K562 (cell line): ENCODE results near the gene GMEB1. TPM values are rescaled to one million over a fixed set of nuclear protein-coding genes. Genes with fewer than 3 reads are reported as not detected.

Experiments used
- ATAC-seq: fragments of 200-7000 bp; cut with Tn5 transposase; 3 replicates; pipeline ENCODE4 v1.9.1; 2020; ENCODE audit warnings: moderate library complexity
- BruUV-seq: library from RNA; stranded (reverse); fragments of 400-500 nt; replicated peaks from 2 replicates; lab custom pipeline; 2021; lab: Mats Ljungman, UMichigan
- CTCF ChIA-PET: fragments of 300-600 bp; formaldehyde crosslinking; extraction: SDS; loops from one replicate; lab custom pipeline; 2021; ENCODE audit warnings: low intra/inter-chr PET ratio; lab: Yijun Ruan, JAX
- POLR2A ChIA-PET: fragments of 300-600, 350-650 bp; sonication (Branson Sonifier 250); formaldehyde crosslinking; extraction: SDS; loops from one replicate; lab custom pipeline; 2021; ENCODE audit warnings: antibody characterized with exemption, inconsistent platforms; lab: Yijun Ruan, JAX
- DNase-seq, 4 experiments: peaks; one replicate each; pipeline versions ENCODE4 v3.0.0 to v3.0.0-alpha.2; 2011 to 2018; ENCODE audit warnings: low spot score in 3 of 4, mixed read lengths in 3 of 4; ENCODE audit errors: extremely low read depth in 1 of 4
- FAIRE-seq: peaks from 2 replicates; lab custom pipeline; 2011; peaks lifted over from hg19 to GRCh38; lab: Jason Lieb, UNC
- H2AFZ ChIP-seq: 2 replicates; pipeline ENCODE4 v1.6.0; 2011; ENCODE audit warnings: low read depth, low read length, control low read depth, inconsistent platforms
- H3K27ac ChIP-seq: fragments of 200-600 bp; 3 replicates; pipeline ENCODE4 v1.8.0; 2011; ENCODE audit warnings: low read depth, mild to moderate bottlenecking, control low read depth, inconsistent platforms, low read length, moderate library complexity, mixed read lengths; ENCODE audit errors: extremely low read depth
- H3K27me3 ChIP-seq, 2 experiments: fragments of 300-600 bp in 1 of 2; 2 replicates in 1 of 2; 3 replicates in 1 of 2; pipeline versions ENCODE4 v1.6.0 to v1.8.0; 2011; ENCODE audit warnings: inconsistent platforms in 2 of 2, low read length in 2 of 2, mild to moderate bottlenecking in 1 of 2, mixed read lengths in 1 of 2, moderate library complexity in 1 of 2; ENCODE audit not compliant: control insufficient read depth in 2 of 2, insufficient read depth in 2 of 2
- H3K36me3 ChIP-seq: fragments of 300-600 bp; 3 replicates; pipeline ENCODE4 v1.8.0; 2011; ENCODE audit warnings: mild to moderate bottlenecking, low read length, inconsistent platforms; ENCODE audit not compliant: control insufficient read depth, insufficient read depth
- H3K4me1 ChIP-seq, 2 experiments: fragments of 200-600 bp in 1 of 2; replicated peaks in 1 of 2; 2 replicates in 1 of 2; 3 replicates in 1 of 2; pipeline versions ENCODE4 v1.5.1 to v1.8.0; 2011; ENCODE audit warnings: inconsistent platforms in 2 of 2, low read length in 2 of 2, mild to moderate bottlenecking in 1 of 2, mixed read lengths in 1 of 2, moderate library complexity in 1 of 2; ENCODE audit not compliant: control insufficient read depth in 2 of 2, insufficient read depth in 2 of 2
- H3K4me2 ChIP-seq: 2 replicates; pipeline ENCODE4 v1.6.1; 2011; ENCODE audit warnings: low read length, control low read depth, inconsistent platforms, mixed read lengths; ENCODE audit not compliant: insufficient read depth
- H3K4me3 ChIP-seq: fragments of 200-600 bp; sonication (generic), shearing (Covaris generic); 2 replicates; pipeline ENCODE4 v1.5.1; 2016; ENCODE audit warnings: control low read depth, inconsistent platforms
- H3K79me2 ChIP-seq: fragments of 200-600 bp; 3 replicates; pipeline ENCODE4 v1.8.0; 2011; ENCODE audit warnings: low read length, inconsistent platforms; ENCODE audit not compliant: control insufficient read depth, insufficient read depth
- H3K9ac ChIP-seq, 2 experiments: 2 replicates each; pipeline versions ENCODE4 v1.6.0 to v1.6.1; 2011; ENCODE audit warnings: low read depth in 2 of 2, low read length in 2 of 2, control low read depth in 1 of 2, inconsistent platforms in 1 of 2, mild to moderate bottlenecking in 1 of 2, mixed read lengths in 1 of 2; ENCODE audit not compliant: insufficient read depth in 1 of 2
- H3K9me1 ChIP-seq: one replicate; pipeline ENCODE4 v1.6.0; 2011; ENCODE audit warnings: inconsistent platforms, mild to moderate bottlenecking, low read length, moderate library complexity; ENCODE audit not compliant: control insufficient read depth, insufficient read depth
- H3K9me3 ChIP-seq: replicated peaks from 2 replicates; pipeline ENCODE4 v1.5.1; 2011; ENCODE audit warnings: low read depth, low read length, inconsistent platforms; ENCODE audit not compliant: control insufficient read depth, insufficient read depth
- H4K20me1 ChIP-seq: replicated peaks from 2 replicates; pipeline ENCODE4 v1.6.1; 2011; ENCODE audit warnings: low read length, inconsistent platforms, mixed read lengths; ENCODE audit not compliant: control insufficient read depth, insufficient read depth
- BRD9 ChIP-seq: fragments of 450-650 bp; IDR thresholded peaks from 2 replicates; pipeline ENCODE4 v1.6.1; 2018; ENCODE audit warnings: low read depth; ENCODE audit not compliant: partially characterized antibody
- GTF2A2 ChIP-seq: IDR thresholded peaks from 2 replicates; pipeline ENCODE4 v1.6.1; 2016; ENCODE audit warnings: mild to moderate bottlenecking, missing genetic modification characterization, missing compliant biosample characterization
- HBP1 ChIP-seq: fragments of 450-650 bp; formaldehyde crosslinking; IDR thresholded peaks from 2 replicates; pipeline ENCODE4 v1.4.0; 2022; ENCODE audit warnings: missing genetic modification characterization
- NONO ChIP-seq, 2 experiments: fragments of 200-400 bp in 1 of 2; fragments of 450-650 bp in 1 of 2; formaldehyde crosslinking in 1 of 2; IDR thresholded peaks; 2 replicates each; pipeline ENCODE4 v1.6.1; 2017; ENCODE audit warnings: low read depth in 2 of 2, mild to moderate bottlenecking in 2 of 2, moderate library complexity in 2 of 2, low read length in 1 of 2
- PHB ChIP-seq: fragments of 250-450 bp; sonication (Bioruptor Pico); IDR thresholded peaks from 2 replicates; pipeline ENCODE4 v1.5.0; 2021
- STAG1 ChIP-seq: sonication (generic); formaldehyde crosslinking; IDR thresholded peaks from 2 replicates; pipeline ENCODE4 v1.5.0; 2020; ENCODE audit warnings: missing genetic modification reagents, borderline replicate concordance
- TBL1XR1 ChIP-seq, 2 experiments: IDR thresholded peaks; 2 replicates each; pipeline ENCODE4 v1.6.1; 2012; ENCODE audit warnings: improper control_type of control experiment in 2 of 2, low read length in 2 of 2, mild to moderate bottlenecking in 1 of 2
- ZBTB40 ChIP-seq, 2 experiments: fragments of 450-650 bp in 1 of 2; sonication (generic) in 1 of 2; formaldehyde crosslinking in 1 of 2; IDR thresholded peaks; 2 replicates each; pipeline versions ENCODE4 v1.7.1 to v1.9.0; 2016 to 2022; ENCODE audit warnings: inconsistent platforms in 1 of 2, mild to moderate bottlenecking in 1 of 2, missing genetic modification reagents in 1 of 2
- ZNF57 ChIP-seq: fragments of 450-650 bp; formaldehyde crosslinking; IDR thresholded peaks from 2 replicates; pipeline ENCODE4 v1.4.0; 2020; ENCODE audit warnings: mild to moderate bottlenecking, moderate library complexity
- WGBS: fragments of 100-300 bp; shearing (Covaris generic); methylation state at CpG from one replicate; pipeline ENCODE4 v1.1.6; 2016; ENCODE audit warnings: low coverage, mixed read lengths; ENCODE audit not compliant: insufficient coverage; ENCODE audit errors: missing lambda C conversion rate; 5-methylcytosine and 5-hydroxymethylcytosine counted together
- in situ Hi-C: fragments of 300-500 bp; cut with MboI; formaldehyde crosslinking; loops from 4 replicates; pipeline ENCODE4 v1.15.0; 2018; ENCODE audit warnings: inconsistent platforms, mixed read lengths
- intact Hi-C: fragments of 100-400 bp; cut with micrococcal nuclease; formaldehyde crosslinking; loops from 2 replicates; pipeline ENCODE4 v1.14.2; 2022
- polyA plus RNA-seq, 8 experiments: library from polyadenylated mRNA; depleted of rRNA in 4 of 8; stranded (reverse) in 5 of 8; unstranded in 3 of 8; fragments of >200 nt; fragmentation: Nextera tagmentation in 2 of 8; fragmentation: Illumina TruSeq in 1 of 8; extraction: Ambion mirVana in 2 of 8; extraction: Trizol in 1 of 8; gene quantifications; 2 replicates each; pipeline versions ENCODE4 v1.2.1 to v1.2.3, GENCODE V29; 2011 to 2014; ENCODE audit warnings: inconsistent platforms in 1 of 8, missing spikeins in 1 of 8
- total RNA-seq, 7 experiments: library from RNA; depleted of rRNA in 6 of 7; stranded (reverse); fragments of >200 nt in 6 of 7; fragmentation: Illumina TruSeq in 2 of 7; extraction: Trizol in 2 of 7; gene quantifications; 2 replicates each; pipeline versions ENCODE4 v1.2.1 to v1.2.3, GENCODE V29; 2011 to 2021; ENCODE audit warnings: low replicate concordance in 1 of 7

The GMEB1 gene
- total and polyA plus RNA-seq, 9 of the 15 experiments (the other 6 are each of a cell fraction or from before 2014, with no cell fraction given): 6.6 to 17.5 (median 8.5) TPM

- TSS peak; percentile 68 for BruUV-seq
- ChIA-PET CTCF (interaction anchor here (1.3 kb wide), 1 partner anchor 114 kb away, joined by 8 read pairs; no protein-coding TSS in a partner anchor), POLR2A (interaction anchor here (0.6 to 5.8 kb wide), 29 partner anchors 11 to 1229 kb away, joined by 3 to 66 read pairs (median 4); partner anchors contain the start of genes GMEB1 and YTHDF2)
- Histone ChIP-seq H3K27ac (peak overlapping the region; percentile 95), H3K4me1 (peaks cover 28 to 37% of the 10 kb centered on the region in 2 experiments; a peak in 4 of 5 replicates), H3K4me3 (peak overlapping the region; percentile 79), H3K9me3 (no peaks in the 10 kb centered on the region), H3K79me2 (peaks cover 56% of the 10 kb centered on the region), H3K36me3 (peaks cover 15% of the 10 kb centered on the region), H3K4me2 (peak overlapping the region; percentile 94), H3K9me1 (no peaks in the 10 kb centered on the region), H4K20me1 (no peaks in the 10 kb centered on the region), H3K9ac (peak overlapping the region; percentile 95 to 96), H2AFZ (peak overlapping the region; percentile 91), H3K27me3 (no peaks in the 10 kb centered on the region)
- FAIRE-seq (peak; percentile 35), ATAC-seq (peak; percentile 38), DNase-seq (peak in 2 of 4 experiments; percentile 42 to 51)
- in situ Hi-C loops: no loop called here
- intact Hi-C loops: loop anchor here (1.0 to 10.0 kb wide), 3 partner anchors 60 to 543 kb away; partner anchors contain the start of genes ATP5IF1, DNAJC8 and SRSF4
- 1% methylated on average over 26 of the region's 26 CpGs for WGBS
- no peak for TF ChIP-seq STAG1 (CRISPR knock-in tag)
- TF ChIP-seq PHB (CRISPR knock-in tag): no peak
- TF ChIP-seq GTF2A2 (tag): 0 out of 2 replicates have a peak, but pooled peaks have one; percentile 13
- TF ChIP-seq ZNF57: no peak; the same call in 1 of the 2 replicates
- 0 out of 2 replicates have a peak, but pooled peaks have one; percentile 6 for TF ChIP-seq HBP1 (CRISPR knock-in tag)
- no peak for TF ChIP-seq ZBTB40 (IDR thresholded peaks at IDR 0.05)
- peak; percentile 61; the same call in 1 of the 2 replicates for TF ChIP-seq ZBTB40 (CRISPR knock-in tag; IDR thresholded peaks at IDR 0.05)
- TF ChIP-seq TBL1XR1 (IDR thresholded peaks at IDR 0.05; ENCODE audit: low read length in 2 of 2): no peak
- peak; percentile 68 for TF ChIP-seq BRD9
- 0 out of 4 replicates have a peak, but pooled peaks of 1 of the 2 experiments have one; percentile 29 for TF ChIP-seq NONO (IDR thresholded peaks at IDR 0.05; ENCODE audit: low read depth in 2 of 2, low read length in 1 of 2)
Measured at GRCh38 chr1:28642056-28642846, 26.3 kb upstream of the GMEB1 start.
